H1 (cell line): ENCODE data around the gene SEMA6A. TPM values are rescaled to one million over a fixed set of nuclear protein-coding genes. Genes with fewer than 3 reads are reported as not detected.

Experiments used
- CTCF ChIA-PET: fragments of 300-600 bp; sonication (Branson Sonifier 250); formaldehyde crosslinking; loops from one replicate; lab custom pipeline; 2021; ENCODE audit not compliant: partially characterized antibody; lab: Charles Lee
- POLR2A ChIA-PET: fragments of 300-600 bp; sonication (Branson Sonifier 250); formaldehyde crosslinking; loops from one replicate; lab custom pipeline; 2021; ENCODE audit warnings: inconsistent platforms; ENCODE audit not compliant: partially characterized antibody; lab: Charles Lee
- DNase-seq, 2 experiments: peaks; one replicate each; pipeline versions ENCODE4 v3.0.0 to v3.0.0-alpha.2; 2010 to 2022; ENCODE audit warnings: low spot score in 2 of 2, low read depth in 1 of 2, mixed read lengths in 1 of 2
- FAIRE-seq: peaks from 2 replicates; lab custom pipeline; 2011; peaks lifted over from hg19 to GRCh38; lab: Jason Lieb, UNC
- H2AFZ ChIP-seq: 2 replicates; pipeline ENCODE4 v1.8.1; 2012; ENCODE audit warnings: low read length, inconsistent platforms
- H2AK5ac ChIP-seq: 2 replicates; pipeline ENCODE4 v1.6.1; 2013; ENCODE audit warnings: low read depth, low read length
- H2BK120ac ChIP-seq: replicated peaks from 2 replicates; pipeline ENCODE3; 2013; ENCODE audit warnings: low read depth, low read length, inconsistent platforms
- H2BK12ac ChIP-seq: 2 replicates; pipeline ENCODE4 v1.6.1; 2013; ENCODE audit warnings: low read depth, low read length
- H2BK15ac ChIP-seq: 2 replicates; pipeline ENCODE4 v1.6.1; 2013; ENCODE audit warnings: low read length
- H2BK20ac ChIP-seq: 2 replicates; pipeline ENCODE4 v1.6.1; 2013; ENCODE audit warnings: low read length
- H2BK5ac ChIP-seq: 2 replicates; pipeline ENCODE4 v1.6.1; 2013; ENCODE audit warnings: low read depth, low read length
- H3K14ac ChIP-seq: 2 replicates; pipeline ENCODE4 v1.6.1; 2013; ENCODE audit warnings: inconsistent platforms; ENCODE audit not compliant: insufficient read length
- H3K18ac ChIP-seq: 2 replicates; pipeline ENCODE4 v1.6.1; 2013; ENCODE audit warnings: low read length; ENCODE audit errors: extremely low read depth
- H3K23ac ChIP-seq: 2 replicates; pipeline ENCODE4 v1.6.1; 2013; ENCODE audit warnings: inconsistent platforms; ENCODE audit not compliant: insufficient read length
- H3K23me2 ChIP-seq: 2 replicates; pipeline ENCODE4 v1.6.1; 2013; ENCODE audit warnings: low read depth, low read length
- H3K27ac ChIP-seq: 2 replicates; pipeline ENCODE4 v1.6.1; 2011; ENCODE audit warnings: low read depth, low read length, inconsistent platforms
- H3K27me3 ChIP-seq, 4 experiments: replicated peaks in 1 of 4; 1 replicate in 1 of 4; 2 replicates in 3 of 4; pipeline versions ENCODE4 v1.6.1 to v1.8.1; 2011 to 2013; ENCODE audit warnings: low read length in 3 of 4, mild to moderate bottlenecking in 3 of 4, inconsistent platforms in 2 of 4, mixed read lengths in 2 of 4, moderate library complexity in 1 of 4; ENCODE audit not compliant: control insufficient read depth in 3 of 4, insufficient read depth in 3 of 4; ENCODE audit errors: extremely low read depth in 1 of 4
- H3K36me3 ChIP-seq, 4 experiments: 2 replicates each; pipeline versions ENCODE4 v1.6.1 to v1.8.1; 2011 to 2013; ENCODE audit warnings: mild to moderate bottlenecking in 4 of 4, low read length in 3 of 4, moderate library complexity in 2 of 4, control low read depth in 1 of 4, inconsistent platforms in 1 of 4; ENCODE audit not compliant: insufficient read depth in 4 of 4, control insufficient read depth in 2 of 4
- H3K4ac ChIP-seq: replicated peaks from 2 replicates; pipeline ENCODE3; 2013; ENCODE audit warnings: low read length, low read depth, mixed read lengths, inconsistent platforms; ENCODE audit not compliant: insufficient read length
- H3K4me1 ChIP-seq, 4 experiments: replicated peaks in 1 of 4; 1 replicate in 1 of 4; 2 replicates in 3 of 4; pipeline versions ENCODE4 v1.6.1 to v1.8.1; 2011 to 2013; ENCODE audit warnings: low read length in 3 of 4, inconsistent platforms in 2 of 4, mixed read lengths in 1 of 4; ENCODE audit not compliant: insufficient read depth in 4 of 4, control insufficient read depth in 3 of 4
- H3K4me2 ChIP-seq, 2 experiments: 2 replicates each; pipeline versions ENCODE4 v1.6.1 to v1.8.1; 2011 to 2013; ENCODE audit warnings: low read depth in 2 of 2, low read length in 2 of 2, control low read depth in 1 of 2, inconsistent platforms in 1 of 2, mild to moderate bottlenecking in 1 of 2; ENCODE audit not compliant: insufficient read depth in 1 of 2
- H3K4me3 ChIP-seq, 4 experiments: fragments of 200-600, 300-600 bp in 1 of 4; sonication (generic), shearing (Covaris generic), sonication (Bioruptor Twin) in 1 of 4; 2 replicates each; pipeline versions ENCODE4 v1.5.1 to v1.8.1; 2011 to 2016; ENCODE audit warnings: low read length in 4 of 4, low read depth in 3 of 4, control low read depth in 2 of 4, inconsistent platforms in 2 of 4, mild to moderate bottlenecking in 2 of 4, mixed read lengths in 1 of 4, moderate library complexity in 1 of 4; ENCODE audit not compliant: insufficient read depth in 2 of 4; ENCODE audit errors: extremely low read depth in 1 of 4
- H3K56ac ChIP-seq: replicated peaks from 2 replicates; pipeline ENCODE3; 2013; ENCODE audit warnings: low read depth, mild to moderate bottlenecking, mixed read lengths, low read length, inconsistent platforms; ENCODE audit not compliant: insufficient read length
- H3K79me1 ChIP-seq: 2 replicates; pipeline ENCODE4 v1.6.1; 2013; ENCODE audit warnings: low read depth, low read length, control low read depth
- H3K79me2 ChIP-seq, 2 experiments: 2 replicates each; pipeline versions ENCODE4 v1.6.1 to v1.8.1; 2012 to 2013; ENCODE audit warnings: low read length in 2 of 2, mild to moderate bottlenecking in 2 of 2, inconsistent platforms in 1 of 2; ENCODE audit not compliant: insufficient read depth in 2 of 2, control insufficient read depth in 1 of 2
- H3K9ac ChIP-seq, 4 experiments: replicated peaks in 1 of 4; 1 replicate in 1 of 4; 2 replicates in 3 of 4; pipeline versions ENCODE4 v1.6.1 to v1.8.1; 2011 to 2013; ENCODE audit warnings: low read depth in 3 of 4, low read length in 3 of 4, control low read depth in 2 of 4, mild to moderate bottlenecking in 2 of 4, moderate library complexity in 2 of 4, inconsistent platforms in 1 of 4; ENCODE audit errors: extremely low read depth in 1 of 4
- H3K9me3 ChIP-seq, 2 experiments: 2 replicates each; pipeline versions ENCODE4 v1.6.1 to v1.8.1; 2012 to 2013; ENCODE audit warnings: mild to moderate bottlenecking in 2 of 2, moderate library complexity in 2 of 2, control low read depth in 1 of 2, inconsistent platforms in 1 of 2, low read depth in 1 of 2, low read length in 1 of 2, mixed read lengths in 1 of 2; ENCODE audit not compliant: insufficient read depth in 2 of 2
- H4K20me1 ChIP-seq, 2 experiments: replicated peaks in 1 of 2; 2 replicates each; pipeline versions ENCODE3 to v1.8.1; 2011 to 2013; ENCODE audit warnings: inconsistent platforms in 2 of 2, low read length in 2 of 2, mild to moderate bottlenecking in 1 of 2; ENCODE audit not compliant: insufficient read depth in 2 of 2, control insufficient read depth in 1 of 2
- H4K5ac ChIP-seq: 2 replicates; pipeline ENCODE4 v1.6.1; 2013; ENCODE audit warnings: low read length, low read depth, mixed read lengths, inconsistent platforms; ENCODE audit not compliant: insufficient read length
- H4K8ac ChIP-seq: 2 replicates; pipeline ENCODE4 v1.8.0; 2013; ENCODE audit warnings: mild to moderate bottlenecking, moderate library complexity, low read length, inconsistent platforms; ENCODE audit not compliant: insufficient read depth; ENCODE audit errors: extremely low read depth
- H4K91ac ChIP-seq: replicated peaks from 2 replicates; pipeline ENCODE3; 2013; ENCODE audit warnings: low read length, mixed read lengths, inconsistent platforms; ENCODE audit not compliant: insufficient read length
- EGR1 ChIP-seq: IDR thresholded peaks from 2 replicates; pipeline ENCODE4 v1.6.1; 2011; ENCODE audit warnings: low read depth, low read length, borderline replicate concordance
- PHF8 ChIP-seq: fragments of 200-600 bp; sonication (generic); conservative IDR thresholded peaks from 2 replicates; pipeline ENCODE4 v1.7.1; 2012; ENCODE audit warnings: low read depth, mild to moderate bottlenecking, inconsistent platforms, low read length, moderate library complexity
- RAD21 ChIP-seq, 2 experiments: IDR thresholded peaks in 1 of 2; conservative IDR thresholded peaks in 1 of 2; 2 replicates each; pipeline ENCODE4 v1.6.1; 2011; ENCODE audit warnings: low read depth in 2 of 2, low read length in 2 of 2, improper control_type of control experiment in 1 of 2, inconsistent platforms in 1 of 2, mild to moderate bottlenecking in 1 of 2, moderate library complexity in 1 of 2
- SIN3A ChIP-seq, 2 experiments: IDR thresholded peaks in 1 of 2; conservative IDR thresholded peaks in 1 of 2; 2 replicates each; pipeline ENCODE4 v1.6.1; 2011 to 2012; ENCODE audit warnings: low read length in 2 of 2, improper control_type of control experiment in 1 of 2, low read depth in 1 of 2, mild to moderate bottlenecking in 1 of 2
- SP1 ChIP-seq: IDR thresholded peaks from 2 replicates; pipeline ENCODE4 v1.6.1; 2011; ENCODE audit warnings: low read depth, low read length
- WGBS, 2 experiments: shearing (Covaris generic) in 1 of 2; methylation state at CpG; one replicate each; pipeline versions ENCODE4 v1.1.6 to v1.1.7; 2013 to 2015; ENCODE audit warnings: low lambda C conversion rate in 2 of 2, mixed read lengths in 2 of 2, inconsistent platforms in 1 of 2, low coverage in 1 of 2, missing lambda C conversion rate in 1 of 2; ENCODE audit not compliant: insufficient replicate concordance in 2 of 2, insufficient coverage in 1 of 2, insufficient read length in 1 of 2; ENCODE audit errors: extremely low coverage in 1 of 2, missing lambda C conversion rate in 1 of 2; 5-methylcytosine and 5-hydroxymethylcytosine counted together
- polyA plus RNA-seq, 7 experiments: library from polyadenylated mRNA; depleted of rRNA in 3 of 7; stranded (reverse) in 5 of 7; unstranded in 2 of 7; fragments of >200 nt in 5 of 7; fragments of 200-250 nt in 2 of 7; gene quantifications; 1 replicate in 5 of 7; 2 replicates in 1 of 7; 4 replicates in 1 of 7; pipeline versions ENCODE4 v1.2.1 to v1.2.3, GENCODE V29; 2011 to 2013; ENCODE audit warnings: missing spikeins in 2 of 7, mixed read lengths in 2 of 7
- total RNA-seq: library from RNA; stranded (reverse); fragmentation: NEBNext Ultra II Directional; extraction: Animal tissue kit (Norgen Biotek cat#: 25700); gene quantifications from 2 replicates; pipeline ENCODE4 v1.2.1, GENCODE V29; 2021

SEMA6A gene
- total and polyA plus RNA-seq, 2 of the 8 experiments (the other 6 are each of a cell fraction or from before 2014, with no cell fraction given) = 78.3 to 277 TPM

DNA sequence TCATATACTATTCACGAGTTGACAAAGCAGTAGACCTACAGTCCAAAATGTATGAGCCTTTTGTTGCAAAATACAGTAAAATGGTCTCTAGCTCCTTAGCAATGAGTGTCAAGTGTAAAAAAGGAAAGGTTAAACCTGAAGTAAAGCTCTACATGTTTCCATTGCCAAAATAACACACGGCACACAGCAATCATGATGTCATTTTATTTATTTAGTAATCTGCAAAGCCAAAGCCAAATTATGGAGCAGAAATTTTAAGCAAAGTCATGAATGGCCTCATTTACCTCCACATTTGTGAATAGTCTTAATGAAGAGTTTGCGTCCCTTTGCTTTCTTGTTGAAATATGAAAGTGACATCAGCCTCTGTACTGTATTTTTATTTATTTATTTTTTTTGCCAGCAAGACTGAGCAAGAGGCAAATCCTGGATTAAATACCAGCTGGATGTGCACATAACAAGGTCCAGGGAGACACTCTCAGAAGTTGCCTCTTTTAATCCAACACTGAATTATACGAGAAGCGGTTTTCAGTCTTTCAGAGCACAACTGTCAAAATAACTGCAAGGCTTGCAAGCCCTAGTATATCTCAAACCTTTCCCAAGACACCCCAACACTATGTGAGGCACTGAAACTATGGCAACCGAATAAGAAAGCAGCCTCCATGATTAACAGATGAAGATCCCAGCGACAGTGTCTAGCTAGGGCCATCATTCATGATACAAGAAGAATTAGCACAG lies 9.7 kb downstream of the SEMA6A start:
- Histone ChIP-seq H3K9ac (no peak overlapping the region), H2BK120ac (no peak overlapping the region), H2BK15ac (no peak overlapping the region), H3K36me3 (peaks cover 0 to 49% (median 0%) of the 10 kb centered on the region in 4 experiments; a peak in 2 of 8 replicates), H4K20me1 (peaks cover 45 to 60% of the 10 kb centered on the region in 2 experiments), H4K5ac (no peak overlapping the region), H2BK5ac (no peak overlapping the region), H2BK12ac (no peak overlapping the region), H3K23ac (no peak overlapping the region), H2BK20ac (no peak overlapping the region), H3K14ac (no peak overlapping the region), H2AFZ (no peak overlapping the region), H3K9me3 (no peaks in the 10 kb centered on the region), H3K79me2 (peaks cover 96 to 100% of the 10 kb centered on the region in 2 experiments), H3K18ac (no peak overlapping the region), H2AK5ac (no peak overlapping the region), H4K8ac (no peak overlapping the region), H3K4me3 (peak overlapping the region in 1 of 4 experiments; percentile 38; a peak in 2 of 8 replicates), H3K27ac (no peak overlapping the region), H3K56ac (no peak overlapping the region), H3K27me3 (no peaks in the 10 kb centered on the region), H3K4me1 (peaks cover 2 to 47% (median 29%) of the 10 kb centered on the region in 4 experiments), H3K23me2 (peaks cover 4% of the 10 kb centered on the region), H3K79me1 (no peaks in the 10 kb centered on the region), H3K4me2 (peak overlapping the region; percentile 50 to 86; a peak in 3 of 4 replicates), H4K91ac (no peak overlapping the region), H3K4ac (no peak overlapping the region)
- ChIA-PET POLR2A (interaction anchor here (0.7 to 2.1 kb wide), 5 partner anchors 9 to 209 kb away, joined by 3 to 10 read pairs (median 4); partner anchors contain the start of gene SEMA6A), CTCF (interaction anchor here (0.9 to 1.8 kb wide), 5 partner anchors 8 to 65 kb away, joined by 3 to 10 read pairs (median 3); partner anchors contain the start of gene SEMA6A)
- DNase-seq = no peak
- peak; percentile 39 for FAIRE-seq
- TF ChIP-seq EGR1 (no peak), SP1 (0 out of 2 replicates have a peak, but pooled peaks have one; percentile 10), PHF8 (no peak), RAD21 (IDR thresholded peaks at IDR 0.05 in 1 of 2, conservative IDR thresholded peaks at IDR 0.05 in 1 of 2; ENCODE audit: low read depth in 2 of 2, low read length in 2 of 2) (no peak), SIN3A (conservative IDR thresholded peaks at IDR 0.05 in 1 of 2, IDR thresholded peaks at IDR 0.05 in 1 of 2; ENCODE audit: low read depth in 1 of 2, low read length in 2 of 2) (0 out of 4 replicates have a peak, but pooled peaks of 1 of the 2 experiments have one; percentile 62)
- 71% methylated on average over 7 of the region's 7 CpGs; no CpG with 5 or more reads in 1 of the 2 experiments for WGBS, 2 experiments
